ENCODE data around the gene TMEM63B.
"Not testable (repeated sequence)": the region's sequence is repeated elsewhere in the genome, so short reads cannot be mapped to it uniquely, and the experiment has no call there.

TMEM63B gene

DNA sequence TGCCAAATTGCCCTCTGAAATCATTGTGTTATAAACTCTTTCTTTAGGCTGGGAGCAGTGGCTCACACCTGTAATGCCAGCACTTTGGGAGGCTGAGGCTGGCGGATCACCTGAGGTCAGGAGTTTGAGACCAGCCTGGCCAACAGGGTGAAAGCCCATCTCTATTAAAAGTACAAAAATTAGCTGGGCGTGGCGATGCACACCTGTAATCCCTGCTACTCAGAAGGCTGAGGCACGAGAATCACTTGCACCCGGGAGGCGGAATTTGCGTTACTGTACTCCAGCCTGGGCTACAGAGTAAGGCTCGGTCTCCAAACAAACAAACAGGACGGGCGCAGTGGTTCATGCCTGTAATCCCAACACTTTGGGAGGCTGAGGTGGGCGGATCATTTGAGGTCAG, 69.0 kb downstream of the TMEM63B start:
- not testable (repeated sequence) for DNase-seq

DNA sequence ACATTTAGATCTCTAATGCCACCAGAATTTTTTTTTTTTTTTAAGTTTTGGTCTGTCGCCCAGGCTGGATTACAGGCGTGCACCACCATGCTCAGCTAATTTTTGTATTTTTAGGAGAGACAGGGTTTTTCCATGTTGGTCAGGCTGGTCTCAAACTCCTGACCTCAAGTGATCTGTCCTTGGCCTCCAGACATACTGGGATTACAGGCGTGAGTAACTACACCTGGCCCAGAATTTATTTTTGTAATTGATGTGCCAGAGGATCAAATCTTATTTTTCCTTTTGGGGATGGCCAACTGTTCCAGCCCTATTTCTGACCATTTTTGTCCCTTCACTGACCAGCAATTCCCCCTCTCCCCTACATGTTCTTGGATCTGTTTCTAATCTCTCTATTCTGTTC, 71.3 kb downstream of the TMEM63B start:
- DNase-seq = no peak

DNA sequence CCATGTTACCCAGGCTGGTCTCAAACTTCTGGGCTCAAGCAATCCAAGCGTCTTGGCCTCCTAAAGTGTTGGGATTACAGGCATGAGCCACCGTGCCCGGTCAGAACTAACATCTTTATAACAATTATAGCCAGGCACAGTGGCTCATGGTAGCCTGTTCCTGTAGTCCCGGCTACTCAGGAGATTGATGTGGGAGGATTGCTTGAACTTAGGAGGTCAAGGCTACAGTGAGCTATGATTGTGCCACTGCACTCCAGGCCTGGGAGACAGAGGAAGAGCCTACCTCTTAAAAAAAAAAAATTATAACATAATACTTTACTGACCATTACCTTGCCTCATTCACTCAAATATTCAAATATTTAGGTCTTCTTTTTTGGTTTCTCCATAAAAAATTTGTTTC, 72.5 kb downstream of the TMEM63B start:
- no peak for DNase-seq

GRCh38 chr6:44201200-44201599, 73.8 kb downstream of the TMEM63B start:
- no peak for DNase-seq

DNA sequence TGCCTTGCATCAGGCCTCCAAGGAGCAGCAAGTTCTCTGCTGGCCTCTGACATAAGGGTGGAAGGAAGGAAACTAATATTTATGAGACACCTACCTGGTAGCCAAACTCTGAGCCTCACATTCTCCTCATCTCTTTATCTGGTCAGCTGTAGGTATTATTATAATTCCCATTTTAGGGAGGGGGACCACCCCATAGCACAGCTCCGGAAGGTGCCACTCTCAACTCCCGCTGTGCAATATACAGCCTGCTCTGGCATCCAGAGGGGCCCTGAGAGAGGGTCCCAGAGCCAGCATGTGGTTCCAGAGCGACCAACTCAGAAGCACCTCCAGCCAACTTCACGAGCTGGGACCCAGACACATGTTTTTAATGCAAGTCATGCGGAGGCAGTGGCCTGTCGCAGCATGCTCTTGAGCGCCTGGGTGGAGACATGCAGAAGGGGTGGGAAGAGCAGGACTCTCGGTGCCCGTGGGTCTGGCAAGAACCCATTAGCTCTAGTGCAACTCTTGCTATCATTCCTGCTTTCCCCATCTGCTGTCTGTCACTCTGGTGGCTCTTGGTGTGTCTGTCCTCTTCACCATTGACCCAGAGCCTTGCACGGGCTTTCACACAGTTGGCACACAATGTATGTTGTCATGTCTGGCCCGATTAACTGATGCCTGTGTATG, 74.4 kb downstream of the TMEM63B start:
- DNase-seq = no peak

GRCh38 chr6:44202332-44202971, 75.1 kb downstream of the TMEM63B start:
- no peak for DNase-seq

DNA sequence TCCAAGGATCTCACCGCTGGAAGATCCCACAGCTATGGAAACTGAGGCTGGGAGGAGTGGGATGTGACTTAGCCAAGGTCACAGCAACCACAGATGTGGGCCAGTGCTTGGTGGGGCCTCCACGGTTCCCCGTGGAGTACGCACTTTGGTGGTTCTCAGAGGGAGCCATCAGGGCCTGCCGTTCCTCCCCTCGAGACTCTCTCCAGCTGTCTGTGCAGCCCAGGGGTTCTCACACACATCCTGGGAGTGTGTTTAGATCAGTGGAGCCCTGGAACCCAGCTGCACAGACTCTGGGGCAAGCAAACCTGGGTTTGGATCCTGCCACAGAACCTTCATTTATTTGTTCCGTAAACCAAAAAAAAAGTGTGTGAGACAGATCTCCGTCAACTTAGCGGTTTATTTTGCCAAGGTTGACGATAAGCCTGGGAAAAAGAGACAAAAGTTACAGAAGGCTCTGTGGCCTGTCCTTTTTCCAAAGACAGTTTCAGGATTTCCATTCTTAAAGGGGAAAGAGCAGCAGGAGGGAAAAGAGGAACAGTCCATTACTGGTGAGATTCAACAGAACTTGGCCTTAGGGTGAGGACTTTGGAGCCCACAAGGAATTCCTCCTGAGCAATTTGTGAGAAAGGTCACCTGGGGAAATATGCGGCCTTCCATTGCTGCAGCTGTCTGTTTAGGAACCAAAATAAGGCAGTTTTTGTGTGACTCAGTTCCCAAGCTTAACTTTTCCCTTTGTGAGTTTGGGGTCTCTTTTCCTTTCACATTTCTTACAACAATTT, 75.8 kb downstream of the TMEM63B start:
- DNase-seq = no peak

DNA sequence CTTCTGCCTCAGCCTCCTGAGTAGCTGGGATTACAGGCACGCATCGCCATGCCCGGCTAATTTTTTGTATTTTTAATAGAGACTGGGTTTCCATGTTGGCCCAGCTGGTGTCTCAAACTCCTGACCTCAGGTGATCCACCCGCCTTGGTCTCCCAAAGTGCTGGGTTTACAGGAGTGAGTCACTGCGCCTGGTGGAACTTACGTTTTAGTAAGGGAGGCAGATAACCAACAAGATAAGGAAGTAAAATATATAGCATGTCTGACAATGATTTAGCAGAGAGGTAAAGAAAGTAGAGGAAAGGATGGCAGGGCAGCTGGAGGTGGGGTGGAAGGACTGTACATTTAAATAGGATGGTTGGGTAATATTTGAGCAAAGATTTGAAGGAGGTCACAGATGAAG, 76.6 kb downstream of the TMEM63B start:
- no peak for DNase-seq

All from stimulated activated CD4-positive, alpha-beta T cell treated with anti-CD3 and anti-CD28 coated beads, Interleukin-2, amount 100 ng/mL, for 24 hours (primary cell).